Measurements from ENCODE around the gene HOXC6.

Gene HOXC6

DNA sequence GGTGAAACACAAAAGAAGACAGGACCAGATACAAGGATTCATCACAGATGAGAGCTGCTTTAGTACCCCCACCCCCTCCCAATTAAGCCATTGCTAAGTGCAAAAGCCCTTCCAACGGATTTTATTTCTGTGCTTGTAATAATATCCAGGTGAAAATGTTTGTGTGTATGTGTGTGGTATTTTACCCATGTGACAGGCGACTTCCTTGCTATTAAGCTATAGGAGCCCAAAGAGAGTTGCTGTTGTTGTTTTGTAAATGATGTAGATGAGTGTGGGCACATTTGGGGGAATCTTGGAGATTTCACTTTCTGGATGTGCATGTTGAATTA is 22.2 kb downstream of the HOXC6 start:
- no peak overlapping the region for H3K27ac ChIP-seq (ENCODE audit: poor library complexity, severe bottlenecking)
- no peak for DNase-seq (ENCODE audit: low spot score)
- H3K4me1 ChIP-seq (ENCODE audit: insufficient read depth, poor library complexity, severe bottlenecking) = no peaks in the 10 kb centered on the region

DNA sequence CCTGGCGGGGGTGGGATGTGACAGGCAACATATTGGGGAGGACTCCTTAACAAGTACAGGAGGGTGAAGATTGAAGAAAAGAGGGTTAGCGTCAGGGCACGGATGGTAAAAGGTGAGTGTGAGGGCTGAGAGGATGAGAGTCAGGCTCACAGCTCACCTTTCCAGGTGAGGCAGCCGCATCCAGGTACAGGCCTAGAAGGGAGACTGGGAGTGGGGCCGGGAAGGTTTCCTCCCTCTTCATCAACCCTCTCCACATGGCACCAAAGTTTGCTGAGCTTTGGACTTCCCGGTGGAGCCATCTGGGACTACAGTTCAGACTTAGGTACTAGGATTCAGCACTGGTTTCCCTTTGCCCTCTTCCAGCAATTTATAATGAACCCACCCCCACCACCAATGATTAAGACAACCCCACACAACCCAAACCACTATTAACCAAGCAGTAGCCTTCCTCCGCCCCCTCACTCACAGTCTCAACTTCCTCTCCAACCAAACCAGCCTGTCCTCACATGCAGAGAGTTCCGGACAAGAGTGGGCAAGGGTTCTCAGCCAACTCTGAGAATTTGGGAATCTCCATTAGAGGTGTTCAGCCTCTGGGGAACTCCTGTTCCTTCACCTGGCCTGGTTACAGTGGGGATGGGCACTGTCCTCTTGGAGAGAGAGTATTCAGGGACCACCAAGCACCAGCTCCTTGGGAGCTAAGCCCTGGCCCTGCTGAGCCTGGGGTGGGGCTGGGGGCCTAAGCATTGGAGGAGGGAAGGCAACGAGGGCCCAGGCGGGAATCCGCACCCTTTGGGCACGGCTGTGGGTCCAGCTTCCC is 23.0 kb downstream of the HOXC6 start:
- TF ChIP-seq, protein P1, sequence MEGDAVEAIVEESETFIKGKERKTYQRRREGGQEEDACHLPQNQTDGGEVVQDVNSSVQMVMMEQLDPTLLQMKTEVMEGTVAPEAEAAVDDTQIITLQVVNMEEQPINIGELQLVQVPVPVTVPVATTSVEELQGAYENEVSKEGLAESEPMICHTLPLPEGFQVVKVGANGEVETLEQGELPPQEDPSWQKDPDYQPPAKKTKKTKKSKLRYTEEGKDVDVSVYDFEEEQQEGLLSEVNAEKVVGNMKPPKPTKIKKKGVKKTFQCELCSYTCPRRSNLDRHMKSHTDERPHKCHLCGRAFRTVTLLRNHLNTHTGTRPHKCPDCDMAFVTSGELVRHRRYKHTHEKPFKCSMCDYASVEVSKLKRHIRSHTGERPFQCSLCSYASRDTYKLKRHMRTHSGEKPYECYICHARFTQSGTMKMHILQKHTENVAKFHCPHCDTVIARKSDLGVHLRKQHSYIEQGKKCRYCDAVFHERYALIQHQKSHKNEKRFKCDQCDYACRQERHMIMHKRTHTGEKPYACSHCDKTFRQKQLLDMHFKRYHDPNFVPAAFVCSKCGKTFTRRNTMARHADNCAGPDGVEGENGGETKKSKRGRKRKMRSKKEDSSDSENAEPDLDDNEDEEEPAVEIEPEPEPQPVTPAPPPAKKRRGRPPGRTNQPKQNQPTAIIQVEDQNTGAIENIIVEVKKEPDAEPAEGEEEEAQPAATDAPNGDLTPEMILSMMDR (IDR thresholded peaks at IDR 0.05; ENCODE audit: poor library complexity, severe bottlenecking) = no peak
- Histone ChIP-seq H3K27me3 (ENCODE audit: insufficient read depth, poor library complexity, severe bottlenecking) (peaks cover 91% of the 10 kb centered on the region), H3K9me3 (ENCODE audit: severe bottlenecking) (no peaks in the 10 kb centered on the region), H3K27ac (ENCODE audit: poor library complexity, severe bottlenecking) (no peak overlapping the region), H3K4me1 (ENCODE audit: insufficient read depth, poor library complexity, severe bottlenecking) (no peaks in the 10 kb centered on the region), H3K4me3 (ENCODE audit: severe bottlenecking) (no peak overlapping the region), H3K36me3 (ENCODE audit: low read depth) (no peaks in the 10 kb centered on the region)
- ATAC-seq (ENCODE audit: low read depth) (peak; percentile 26; the same call in 2 of the 3 replicates), DNase-seq (ENCODE audit: low spot score) (no peak)

More for the DNA sequence above, 22.2 kb downstream of the HOXC6 start:
- H3K9me3 ChIP-seq (ENCODE audit: severe bottlenecking) = no peaks in the 10 kb centered on the region
- no peak for ATAC-seq (ENCODE audit: low read depth)
- no peaks in the 10 kb centered on the region for H3K36me3 ChIP-seq (ENCODE audit: low read depth)
- peaks cover 93% of the 10 kb centered on the region for H3K27me3 ChIP-seq (ENCODE audit: insufficient read depth, poor library complexity, severe bottlenecking)
- H3K4me3 ChIP-seq (ENCODE audit: severe bottlenecking) = no peak overlapping the region
- TF ChIP-seq, protein P1 (IDR thresholded peaks at IDR 0.05; ENCODE audit: poor library complexity, severe bottlenecking) = no peak

DNA sequence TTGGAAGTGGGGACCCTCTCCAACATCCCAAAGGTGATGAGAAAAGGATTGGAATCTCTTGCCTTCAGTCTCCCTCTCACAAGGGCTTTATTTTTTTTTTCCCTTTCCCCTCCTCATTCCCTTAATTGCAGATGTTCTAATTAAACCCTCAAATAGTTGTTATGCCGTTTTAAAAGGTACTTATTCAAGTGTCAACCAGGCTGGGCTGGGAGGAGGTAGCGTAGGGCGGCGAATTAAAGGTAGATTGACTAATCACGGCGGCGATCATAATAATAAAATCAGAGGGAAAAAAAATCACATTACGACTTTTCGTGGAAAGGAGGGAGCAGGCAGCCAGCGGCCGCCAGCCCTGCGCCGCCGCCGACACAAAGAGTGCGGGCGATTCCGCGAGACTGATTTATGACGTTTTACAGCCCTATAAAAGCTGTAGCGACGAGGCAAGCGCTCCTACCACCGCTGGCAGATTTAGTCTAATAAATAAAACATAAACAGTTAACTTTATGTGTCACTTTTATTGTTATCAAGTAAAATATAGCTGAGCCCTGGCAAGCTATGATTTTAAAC is 23.7 kb downstream of the HOXC6 start:
- H3K4me3 ChIP-seq (ENCODE audit: severe bottlenecking) = no peak overlapping the region
- no peaks in the 10 kb centered on the region for H3K36me3 ChIP-seq (ENCODE audit: low read depth)
- no peaks in the 10 kb centered on the region for H3K9me3 ChIP-seq (ENCODE audit: severe bottlenecking)
- no peak overlapping the region for H3K27ac ChIP-seq (ENCODE audit: poor library complexity, severe bottlenecking)
- DNase-seq (ENCODE audit: low spot score) = no peak
- H3K4me1 ChIP-seq (ENCODE audit: insufficient read depth, poor library complexity, severe bottlenecking) = no peaks in the 10 kb centered on the region
- peaks cover 86% of the 10 kb centered on the region for H3K27me3 ChIP-seq (ENCODE audit: insufficient read depth, poor library complexity, severe bottlenecking)
- TF ChIP-seq, protein P1 (IDR thresholded peaks at IDR 0.05; ENCODE audit: poor library complexity, severe bottlenecking) = no peak
- ATAC-seq (ENCODE audit: low read depth) = no peak

DNA sequence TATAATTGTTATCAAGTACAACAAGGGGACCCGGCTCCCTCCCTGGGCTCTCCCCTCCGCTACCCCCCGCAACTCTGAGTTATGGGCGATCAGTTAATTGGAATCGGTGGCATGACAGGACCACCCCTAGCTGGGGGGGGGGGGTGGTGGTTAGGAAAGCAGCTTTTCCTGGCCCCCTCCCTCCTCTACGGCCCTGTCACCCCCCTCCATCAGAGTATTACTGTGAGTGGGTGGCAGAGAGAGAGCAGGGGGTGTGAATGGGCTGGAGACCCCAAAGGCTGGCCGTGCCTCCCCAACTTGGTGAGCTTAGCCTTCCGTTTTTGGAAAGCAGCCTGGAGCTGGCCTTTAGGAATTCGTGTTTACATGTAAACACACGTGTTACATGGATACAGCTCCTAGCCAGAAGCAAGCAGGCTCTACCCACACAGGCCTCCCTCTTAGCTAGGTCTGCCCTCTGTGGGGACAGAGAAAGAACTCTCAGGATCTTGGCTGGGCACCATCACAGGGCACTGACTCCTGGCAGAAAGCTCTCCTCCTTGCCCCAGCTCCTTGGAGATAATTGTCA is 24.3 kb downstream of the HOXC6 start:
- H3K27ac ChIP-seq (ENCODE audit: poor library complexity, severe bottlenecking) = no peak overlapping the region
- no peaks in the 10 kb centered on the region for H3K4me1 ChIP-seq (ENCODE audit: insufficient read depth, poor library complexity, severe bottlenecking)
- DNase-seq (ENCODE audit: low spot score) = no peak

More for the DNA sequence above, 24.3 kb downstream of the HOXC6 start:
- TF ChIP-seq, protein P1 (IDR thresholded peaks at IDR 0.05; ENCODE audit: poor library complexity, severe bottlenecking) = no peak
- ATAC-seq (ENCODE audit: low read depth) = no peak
- Histone ChIP-seq H3K9me3 (ENCODE audit: severe bottlenecking) (no peaks in the 10 kb centered on the region), H3K36me3 (ENCODE audit: low read depth) (no peaks in the 10 kb centered on the region), H3K4me3 (ENCODE audit: severe bottlenecking) (no peak overlapping the region), H3K27me3 (ENCODE audit: insufficient read depth, poor library complexity, severe bottlenecking) (peaks cover 80% of the 10 kb centered on the region)
